ENCODE results near the gene PTCD3.

DNA sequence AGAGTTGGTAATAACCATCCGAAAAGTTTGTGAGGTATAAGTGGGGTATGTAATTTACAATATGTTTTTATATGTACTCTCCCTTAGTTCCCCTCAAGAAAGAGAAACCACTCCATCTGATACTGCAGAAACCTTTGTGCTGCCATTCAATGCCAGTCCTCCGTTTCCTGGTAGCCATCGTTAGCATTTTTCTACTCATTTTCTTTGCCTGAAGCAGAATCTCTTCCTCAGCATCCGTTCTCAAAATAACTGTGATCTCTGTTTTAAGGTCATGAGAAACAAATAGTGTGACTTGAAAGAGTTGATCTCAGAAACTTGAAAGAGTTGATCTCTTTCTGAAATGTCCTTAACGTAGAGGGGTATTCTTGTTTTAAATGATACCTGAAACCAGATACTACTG is 996 bp downstream of the PTCD3 start:
- TF ChIP-seq, protein P1, sequence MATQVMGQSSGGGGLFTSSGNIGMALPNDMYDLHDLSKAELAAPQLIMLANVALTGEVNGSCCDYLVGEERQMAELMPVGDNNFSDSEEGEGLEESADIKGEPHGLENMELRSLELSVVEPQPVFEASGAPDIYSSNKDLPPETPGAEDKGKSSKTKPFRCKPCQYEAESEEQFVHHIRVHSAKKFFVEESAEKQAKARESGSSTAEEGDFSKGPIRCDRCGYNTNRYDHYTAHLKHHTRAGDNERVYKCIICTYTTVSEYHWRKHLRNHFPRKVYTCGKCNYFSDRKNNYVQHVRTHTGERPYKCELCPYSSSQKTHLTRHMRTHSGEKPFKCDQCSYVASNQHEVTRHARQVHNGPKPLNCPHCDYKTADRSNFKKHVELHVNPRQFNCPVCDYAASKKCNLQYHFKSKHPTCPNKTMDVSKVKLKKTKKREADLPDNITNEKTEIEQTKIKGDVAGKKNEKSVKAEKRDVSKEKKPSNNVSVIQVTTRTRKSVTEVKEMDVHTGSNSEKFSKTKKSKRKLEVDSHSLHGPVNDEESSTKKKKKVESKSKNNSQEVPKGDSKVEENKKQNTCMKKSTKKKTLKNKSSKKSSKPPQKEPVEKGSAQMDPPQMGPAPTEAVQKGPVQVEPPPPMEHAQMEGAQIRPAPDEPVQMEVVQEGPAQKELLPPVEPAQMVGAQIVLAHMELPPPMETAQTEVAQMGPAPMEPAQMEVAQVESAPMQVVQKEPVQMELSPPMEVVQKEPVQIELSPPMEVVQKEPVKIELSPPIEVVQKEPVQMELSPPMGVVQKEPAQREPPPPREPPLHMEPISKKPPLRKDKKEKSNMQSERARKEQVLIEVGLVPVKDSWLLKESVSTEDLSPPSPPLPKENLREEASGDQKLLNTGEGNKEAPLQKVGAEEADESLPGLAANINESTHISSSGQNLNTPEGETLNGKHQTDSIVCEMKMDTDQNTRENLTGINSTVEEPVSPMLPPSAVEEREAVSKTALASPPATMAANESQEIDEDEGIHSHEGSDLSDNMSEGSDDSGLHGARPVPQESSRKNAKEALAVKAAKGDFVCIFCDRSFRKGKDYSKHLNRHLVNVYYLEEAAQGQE (IDR thresholded peaks at IDR 0.05; ENCODE audit: insufficient read depth in 1 of 2, low read depth in 2 of 2, low read length in 2 of 2) = no peak
- TF ChIP-seq POLR2AphosphoS5 (IDR thresholded peaks at IDR 0.05; ENCODE audit: low read depth, low read length) (no peak), TAF1 (IDR thresholded peaks at IDR 0.05; ENCODE audit: borderline replicate concordance, insufficient read depth, low read length) (no peak)
